ENCODE measurements around the gene NEMP2. TPM values are rescaled to one million over a fixed set of nuclear protein-coding genes. Genes with fewer than 3 reads are reported as not detected.

NEMP2 gene
- total RNA-seq, 6 donors from 2014 or later = 2.6 to 7.4 (median 4.3) TPM

GRCh38 chr2:190569994-190570755, 35.7 kb upstream of the NEMP2 start:
- Histone ChIP-seq H3K27me3 (no peaks in the 10 kb centered on the region), H3K36me3 (no peaks in the 10 kb centered on the region), H3K4me3 (no peak overlapping the region), H3K4me1 (no peaks in the 10 kb centered on the region), H3K27ac (no peak overlapping the region), H3K9me3 (peaks cover 3 to 8% (median 5%) of the 10 kb centered on the region in 4 donors)
- DNase-seq (no peak), ATAC-seq (ENCODE audit: low FRiP score in 2 of 2) (no peak)
- TF ChIP-seq POLR2A (IDR thresholded peaks at IDR 0.05) = no peak
- no peak for TF ChIP-seq CTCF (IDR thresholded peaks at IDR 0.05)
- TF ChIP-seq POLR2AphosphoS5 (IDR thresholded peaks at IDR 0.05) = no peak
- TF ChIP-seq EP300 (IDR thresholded peaks at IDR 0.05) = no peak
- WGBS, 2 donors = 69 to 83% methylated on average over 2 of the region's 2 CpGs

GRCh38 chr2:190564838-190565237, 30.3 kb upstream of the NEMP2 start:
- peaks cover 3 to 8% (median 5%) of the 10 kb centered on the region in 4 donors for H3K9me3 ChIP-seq
- ATAC-seq (ENCODE audit: low FRiP score in 2 of 2) (no peak), DNase-seq (no peak)
- TF ChIP-seq CTCF (IDR thresholded peaks at IDR 0.05) = no peak
- TF ChIP-seq POLR2AphosphoS5 (IDR thresholded peaks at IDR 0.05) = no peak
- TF ChIP-seq POLR2A (IDR thresholded peaks at IDR 0.05) = no peak
- TF ChIP-seq EP300 (IDR thresholded peaks at IDR 0.05) = no peak
- WGBS, 2 donors = 85 to 90% methylated on average over 2 of the region's 2 CpGs
- H3K4me3 ChIP-seq = no peak overlapping the region
- H3K36me3 ChIP-seq = no peaks in the 10 kb centered on the region
- H3K27me3 ChIP-seq = no peaks in the 10 kb centered on the region
- H3K27ac ChIP-seq = no peak overlapping the region
- no peaks in the 10 kb centered on the region for H3K4me1 ChIP-seq

GRCh38 chr2:190563646-190564045, 29.1 kb upstream of the NEMP2 start:
- TF ChIP-seq EP300 (IDR thresholded peaks at IDR 0.05) (no peak), POLR2AphosphoS5 (IDR thresholded peaks at IDR 0.05) (no peak), CTCF (IDR thresholded peaks at IDR 0.05) (no peak), POLR2A (IDR thresholded peaks at IDR 0.05) (no peak)
- DNase-seq = peak in 1 of 2 donors; percentile 13
- 90 to 100% methylated on average over 2 of the region's 2 CpGs for WGBS, 2 donors

GRCh38 chr2:190563109-190563508, 28.6 kb upstream of the NEMP2 start:
- Histone ChIP-seq H3K27me3 (no peaks in the 10 kb centered on the region), H3K9me3 (peaks cover 3 to 7% (median 5%) of the 10 kb centered on the region in 4 donors), H3K4me1 (no peaks in the 10 kb centered on the region), H3K27ac (no peak overlapping the region), H3K4me3 (no peak overlapping the region), H3K36me3 (no peaks in the 10 kb centered on the region)
- TF ChIP-seq POLR2A (IDR thresholded peaks at IDR 0.05) (no peak), CTCF (IDR thresholded peaks at IDR 0.05) (no peak), POLR2AphosphoS5 (IDR thresholded peaks at IDR 0.05) (no peak), EP300 (IDR thresholded peaks at IDR 0.05) (no peak)
- WGBS, 2 donors = 73 to 77% methylated on average over 8 of the region's 8 CpGs
- ATAC-seq (ENCODE audit: low FRiP score in 2 of 2) (no peak), DNase-seq (peak in 1 of 2 donors; percentile 29)

More at GRCh38 chr2:190563646-190564045, 29.1 kb upstream of the NEMP2 start:
- no peaks in the 10 kb centered on the region for H3K36me3 ChIP-seq
- no peaks in the 10 kb centered on the region for H3K27me3 ChIP-seq
- H3K27ac ChIP-seq = no peak overlapping the region
- no peak overlapping the region for H3K4me3 ChIP-seq
- H3K4me1 ChIP-seq = no peaks in the 10 kb centered on the region
- H3K9me3 ChIP-seq = peaks cover 3 to 8% (median 5%) of the 10 kb centered on the region in 4 donors
- ATAC-seq (ENCODE audit: low FRiP score in 2 of 2) = no peak

- TF ChIP-seq CTCF (IDR thresholded peaks at IDR 0.05) (no peak), POLR2AphosphoS5 (IDR thresholded peaks at IDR 0.05) (no peak), POLR2A (IDR thresholded peaks at IDR 0.05) (no peak), EP300 (IDR thresholded peaks at IDR 0.05) (no peak)
Observed at GRCh38 chr2:190562121-190562520, 27.6 kb upstream of the NEMP2 start.

More at GRCh38 chr2:190562121-190562520, 27.6 kb upstream of the NEMP2 start:
- DNase-seq (no peak), ATAC-seq (ENCODE audit: low FRiP score in 2 of 2) (no peak)
- peaks cover 0 to under 1% (median 0%) of the 10 kb centered on the region in 4 donors for H3K9me3 ChIP-seq
- no peak overlapping the region for H3K4me3 ChIP-seq
- no peaks in the 10 kb centered on the region for H3K36me3 ChIP-seq
- H3K4me1 ChIP-seq = no peaks in the 10 kb centered on the region
- H3K27ac ChIP-seq = no peak overlapping the region
- WGBS, 2 donors = 56 to 63% methylated on average over 2 of the region's 2 CpGs
- no peaks in the 10 kb centered on the region for H3K27me3 ChIP-seq
